Measurements from ENCODE around the gene ITSN1.

DNA sequence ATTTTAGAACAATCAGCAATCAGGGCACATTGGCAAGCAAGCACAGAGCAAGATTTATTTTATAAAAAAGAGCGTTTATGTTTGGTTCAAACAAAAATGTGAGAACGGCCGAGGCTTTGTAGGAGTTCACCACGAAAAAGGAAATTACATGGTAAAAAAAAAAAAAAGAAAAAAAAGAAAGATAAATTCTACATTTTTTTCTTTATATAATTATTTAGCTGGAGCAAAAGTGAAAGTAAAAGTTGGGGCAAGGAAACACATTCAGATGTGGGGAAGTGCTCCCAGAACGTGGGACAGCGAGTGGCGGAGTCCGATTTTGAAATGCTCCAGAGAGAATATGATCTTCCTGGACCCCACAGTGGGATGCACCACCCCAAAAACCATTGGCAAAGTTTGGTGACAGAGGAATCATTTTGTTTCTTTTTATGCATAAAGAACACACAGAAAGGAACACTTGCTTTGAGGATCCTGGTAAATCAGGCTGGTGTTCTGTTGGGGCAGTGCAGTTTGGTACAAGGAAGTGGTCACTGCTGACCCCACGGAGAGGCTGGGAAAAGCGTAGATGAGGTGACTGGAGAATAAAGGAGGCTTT is 289.6 kb downstream of the ITSN1 start:
- TF ChIP-seq CTCF (IDR thresholded peaks at IDR 0.05) (no peak), ZFX (IDR thresholded peaks at IDR 0.05; ENCODE audit: borderline replicate concordance) (no peak)
